Naive B cell (primary cell): ENCODE results near the gene RPS2. TPM values are rescaled to one million over a fixed set of nuclear protein-coding genes. Genes with fewer than 3 reads are reported as not detected.

Experiments used
- ATAC-seq, 2 donors: fragments of 150-1000 bp; cut with Tn5 transposase; 2 replicates each; pipeline ENCODE4 v1.10.0; 2021; ENCODE audit warnings: low read depth in 2 of 2, mild to moderate bottlenecking in 2 of 2, moderate library complexity in 2 of 2
- DNase-seq: peaks from one replicate; pipeline ENCODE4 v3.0.0; 2022
- H3K27ac Mint-ChIP-seq, 6 donors: one replicate each; pipeline ENCODE4 v1.8.0; 2020 to 2022; ENCODE audit warnings: mild to moderate bottlenecking in 6 of 6, mixed read lengths in 6 of 6, moderate library complexity in 5 of 6, inconsistent platforms in 2 of 6
- H3K27me3 Mint-ChIP-seq, 3 donors: one replicate each; pipeline ENCODE4 v1.8.0; 2021 to 2022; ENCODE audit warnings: mixed read lengths in 3 of 3, mild to moderate bottlenecking in 1 of 3
- H3K36me3 Mint-ChIP-seq, 2 donors: one replicate each; pipeline ENCODE4 v1.8.0; 2020 to 2022; ENCODE audit warnings: mixed read lengths in 2 of 2, inconsistent platforms in 1 of 2, mild to moderate bottlenecking in 1 of 2
- H3K4me1 Mint-ChIP-seq, 3 donors: one replicate each; pipeline ENCODE4 v1.8.0; 2020 to 2022; ENCODE audit warnings: mixed read lengths in 3 of 3, inconsistent platforms in 1 of 3, mild to moderate bottlenecking in 1 of 3, moderate library complexity in 1 of 3
- H3K4me3 Mint-ChIP-seq, 8 donors: one replicate each; pipeline ENCODE4 v1.8.0; 2020 to 2022; ENCODE audit warnings: mild to moderate bottlenecking in 8 of 8, mixed read lengths in 8 of 8, moderate library complexity in 8 of 8, inconsistent platforms in 2 of 8
- H3K9me3 Mint-ChIP-seq, 7 donors: one replicate each; pipeline ENCODE4 v1.8.0; 2020 to 2022; ENCODE audit warnings: mixed read lengths in 7 of 7, mild to moderate bottlenecking in 5 of 7, inconsistent platforms in 2 of 7, moderate library complexity in 1 of 7
- polyA plus RNA-seq, 6 donors: library from polyadenylated mRNA; unstranded; fragments of 300-500 nt; fragmentation: Illumina TruSeq; gene quantifications; one replicate each; pipeline ENCODE4 v1.2.3, GENCODE V29; 2021; ENCODE audit warnings: low read depth in 6 of 6

The RPS2 gene
- polyA plus RNA-seq, 6 donors from 2014 or later: 5,355 to 7,267 (median 6,090) TPM

DNA sequence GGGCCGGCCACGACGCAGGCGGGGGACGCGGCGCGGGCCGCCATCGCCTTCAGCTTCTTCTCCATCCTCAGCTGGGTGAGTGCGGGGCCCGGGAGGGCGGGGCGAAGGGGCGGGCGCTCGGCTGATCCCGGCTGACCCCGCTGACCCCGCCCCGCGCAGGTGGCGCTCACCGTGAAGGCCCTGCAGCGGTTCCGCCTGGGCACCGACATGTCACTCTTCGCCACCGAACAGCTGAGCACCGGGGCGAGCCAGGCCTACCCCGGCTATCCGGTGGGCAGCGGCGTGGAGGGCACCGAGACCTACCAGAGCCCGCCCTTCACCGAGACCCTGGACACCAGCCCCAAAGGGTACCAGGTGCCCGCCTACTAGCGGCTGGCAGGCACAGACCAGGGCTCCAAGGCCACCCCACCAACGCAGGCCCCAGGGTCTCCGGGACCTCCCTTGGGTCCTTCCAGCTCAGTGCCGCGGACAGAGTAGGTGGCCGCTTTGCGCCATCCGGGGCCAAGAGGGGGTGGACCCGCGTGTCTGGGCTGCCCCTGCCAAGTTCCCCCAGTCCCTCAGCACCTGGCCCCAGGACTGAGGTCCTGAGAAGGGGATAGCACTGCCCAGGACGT lies 28.2 kb upstream of the RPS2 start:
- H3K9me3 Mint-ChIP-seq: no peaks in the 10 kb centered on the region
- H3K4me1 Mint-ChIP-seq: peaks cover 19 to 31% (median 26%) of the 10 kb centered on the region in 3 donors
- H3K36me3 Mint-ChIP-seq: no peaks in the 10 kb centered on the region
- no peak for DNase-seq
- no peaks in the 10 kb centered on the region for H3K27me3 Mint-ChIP-seq
- ATAC-seq: no peak
- H3K27ac Mint-ChIP-seq: peak overlapping the region in 2 of 6 donors; percentile 17 to 60
- H3K4me3 Mint-ChIP-seq: no peak overlapping the region

DNA sequence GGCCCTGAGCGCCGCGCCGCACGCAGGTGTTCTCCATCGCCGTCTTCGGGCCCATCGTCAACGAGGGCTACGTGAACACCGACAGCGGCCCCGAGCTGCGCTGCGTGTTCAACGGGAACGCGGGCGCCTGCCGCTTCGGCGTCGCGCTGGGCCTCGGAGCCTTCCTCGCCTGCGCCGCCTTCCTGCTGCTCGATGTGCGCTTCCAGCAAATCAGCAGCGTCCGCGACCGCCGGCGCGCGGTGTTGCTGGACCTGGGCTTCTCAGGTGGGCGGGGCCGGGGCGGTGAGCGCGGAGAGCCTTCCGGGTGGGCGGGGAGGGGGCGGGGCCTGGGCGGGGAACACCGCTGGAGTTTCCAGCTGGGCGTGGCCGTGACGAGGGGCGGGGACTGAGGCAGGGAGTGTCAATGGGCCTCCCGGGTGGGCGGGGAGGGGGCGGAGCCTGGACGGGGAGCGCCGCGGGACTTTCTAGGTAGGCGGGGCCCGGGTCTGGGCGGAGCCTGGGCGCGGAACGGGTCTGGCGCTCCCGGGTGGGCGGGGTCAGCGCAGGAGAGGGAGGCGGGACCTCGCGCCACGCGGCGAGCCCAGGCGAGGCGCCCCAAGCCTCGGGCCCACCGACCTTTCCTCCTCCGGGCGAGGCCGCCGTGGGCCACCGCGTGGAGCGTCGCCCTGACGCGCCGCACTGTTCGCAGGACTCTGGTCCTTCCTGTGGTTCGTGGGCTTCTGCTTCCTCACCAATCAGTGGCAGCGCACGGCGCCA lies 27.5 kb upstream of the RPS2 start:
- peaks cover 23 to 31% (median 26%) of the 10 kb centered on the region in 3 donors for H3K4me1 Mint-ChIP-seq
- no peaks in the 10 kb centered on the region for H3K27me3 Mint-ChIP-seq
- H3K9me3 Mint-ChIP-seq: no peaks in the 10 kb centered on the region
- H3K36me3 Mint-ChIP-seq: no peaks in the 10 kb centered on the region
- ATAC-seq: peak; percentile 62 to 67
- peak overlapping the region; percentile 56 to 92 (median 84) for H3K4me3 Mint-ChIP-seq
- H3K27ac Mint-ChIP-seq: peak overlapping the region in 5 of 6 donors; percentile 41 to 98 (median 95)
- DNase-seq: peak; percentile 90

DNA sequence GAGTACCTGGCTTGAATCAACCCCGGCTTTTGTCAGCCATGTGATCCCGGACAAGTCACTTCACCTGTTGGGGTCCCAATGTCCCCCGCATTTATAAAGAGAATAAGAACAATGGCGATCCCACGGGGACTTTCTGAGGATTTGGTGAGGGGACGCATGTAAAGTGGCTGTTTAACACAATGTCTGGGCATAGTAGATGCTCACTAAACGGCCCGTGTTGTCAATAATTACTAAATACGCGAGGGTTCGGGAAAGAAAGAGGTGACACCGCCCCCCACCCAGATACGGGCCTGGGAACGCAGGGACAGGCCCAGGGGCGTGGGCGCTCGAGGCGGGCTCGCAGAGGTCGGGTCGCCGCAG lies 26.9 kb upstream of the RPS2 start:
- DNase-seq: peak; percentile 31
- peak overlapping the region; percentile 81 to 92 (median 85) for H3K4me3 Mint-ChIP-seq
- no peaks in the 10 kb centered on the region for H3K27me3 Mint-ChIP-seq
- no peak for ATAC-seq
- H3K36me3 Mint-ChIP-seq: no peaks in the 10 kb centered on the region
- H3K9me3 Mint-ChIP-seq: no peaks in the 10 kb centered on the region
- peaks cover 28 to 31% (median 30%) of the 10 kb centered on the region in 3 donors for H3K4me1 Mint-ChIP-seq
- H3K27ac Mint-ChIP-seq: peak overlapping the region; percentile 41 to 98 (median 96)

- ATAC-seq (peak; percentile 40 to 68), DNase-seq (peak; percentile 79)
- peak overlapping the region; percentile 81 to 92 (median 85) for H3K4me3 Mint-ChIP-seq
- H3K4me1 Mint-ChIP-seq: peaks cover 29 to 35% (median 31%) of the 10 kb centered on the region in 3 donors
- no peaks in the 10 kb centered on the region for H3K36me3 Mint-ChIP-seq
- peak overlapping the region; percentile 87 to 98 (median 96) for H3K27ac Mint-ChIP-seq
- H3K27me3 Mint-ChIP-seq: no peaks in the 10 kb centered on the region
- no peaks in the 10 kb centered on the region for H3K9me3 Mint-ChIP-seq
These were observed 26.5 kb upstream of the RPS2 start for GRCh38 chr16:1991135-1991551.

GRCh38 chr16:1990351-1991134 lies 25.9 kb upstream of the RPS2 start:
- ATAC-seq: peak; percentile 13 to 15
- H3K4me1 Mint-ChIP-seq: peaks cover 29 to 36% (median 31%) of the 10 kb centered on the region in 3 donors

DNA sequence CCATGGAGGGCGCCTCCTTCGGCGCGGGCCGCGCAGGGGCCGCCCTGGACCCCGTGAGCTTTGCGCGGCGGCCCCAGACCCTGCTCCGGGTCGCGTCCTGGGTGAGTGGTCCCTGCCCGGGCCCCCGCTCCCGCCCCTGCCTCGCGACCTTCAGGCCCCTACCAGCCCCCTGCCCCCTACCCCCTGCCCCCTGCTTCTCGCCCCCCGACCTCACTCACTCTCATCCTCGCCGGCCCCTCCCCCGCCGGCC lies 25.4 kb upstream of the RPS2 start:
- H3K9me3 Mint-ChIP-seq: no peaks in the 10 kb centered on the region

More at GRCh38 chr16:1990351-1991134, 25.9 kb upstream of the RPS2 start:
- DNase-seq: peak; percentile 62
- no peaks in the 10 kb centered on the region for H3K27me3 Mint-ChIP-seq
- no peaks in the 10 kb centered on the region for H3K9me3 Mint-ChIP-seq
- H3K4me3 Mint-ChIP-seq: peak overlapping the region; percentile 81 to 92 (median 85)
- H3K36me3 Mint-ChIP-seq: no peaks in the 10 kb centered on the region
- peak overlapping the region; percentile 87 to 98 (median 96) for H3K27ac Mint-ChIP-seq

DNA sequence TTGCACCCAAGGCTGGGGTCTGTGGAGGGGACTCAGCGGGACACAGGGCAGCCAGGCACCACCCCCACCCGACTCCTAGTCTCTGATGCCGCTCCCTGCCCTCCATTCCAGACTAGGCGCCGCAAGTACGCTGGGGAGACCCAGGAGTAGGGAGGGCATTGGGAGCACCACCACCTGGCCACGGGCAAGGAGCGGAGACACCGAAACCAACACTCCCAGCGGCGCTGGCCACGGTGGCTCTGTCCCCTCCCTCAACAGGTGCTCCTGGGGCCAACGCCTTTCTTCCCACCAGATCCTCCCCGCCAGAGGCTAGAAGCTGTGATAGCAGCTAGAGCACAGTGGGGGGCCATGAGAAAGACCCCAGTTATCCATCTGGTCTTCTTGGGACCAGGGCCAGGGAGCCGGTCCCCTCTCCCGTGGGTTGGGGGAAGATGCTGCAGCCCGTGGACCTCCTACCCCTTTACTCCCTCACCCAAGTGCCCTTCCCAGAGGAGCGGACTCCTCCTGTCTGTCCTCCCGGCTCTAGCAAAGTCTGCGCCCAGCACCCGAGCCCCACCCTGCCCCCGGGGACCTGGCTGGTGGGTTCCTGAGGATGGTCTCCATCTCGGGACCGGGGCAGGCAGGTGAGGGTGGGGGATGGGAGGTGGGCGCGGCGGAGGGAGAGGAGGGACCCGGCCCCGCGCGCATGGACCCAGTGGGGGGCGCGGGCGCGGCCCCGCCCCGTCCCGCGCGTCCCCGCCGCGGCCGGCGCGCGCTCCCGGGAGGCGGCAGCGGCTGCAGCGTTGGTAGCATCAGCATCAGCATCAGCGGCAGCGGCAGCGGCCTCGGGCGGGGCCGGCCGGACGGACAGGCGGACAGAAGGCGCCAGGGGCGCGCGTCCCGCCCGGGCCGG lies 24.8 kb upstream of the RPS2 start, which contains the start of gene SYNGR3:
Gene SYNGR3, plus strand, starts transcription at position 762 of the 892 bp plus-strand sequence. CDS start 133 bp downstream, outside the sequence.
- Mint-ChIP-seq H3K4me1 (peaks cover 33 to 42% (median 40%) of the 10 kb centered on the region in 3 donors), H3K9me3 (no peaks in the 10 kb centered on the region), H3K27ac (peak within 1 kb of the TSS; percentile 24 to 98 (median 96)), H3K4me3 (peak within 1 kb of the TSS; percentile 81 to 92 (median 85)), H3K36me3 (no peaks in the 10 kb centered on the region), H3K27me3 (no peaks in the 10 kb centered on the region)
- DNase-seq (no peak), ATAC-seq (no peak)

More for the DNA sequence above, 25.4 kb upstream of the RPS2 start:
- ATAC-seq (no peak), DNase-seq (no peak)
- Mint-ChIP-seq H3K4me3 (peak overlapping the region in 3 of 8 donors; percentile 33 to 82 (median 82)), H3K27me3 (no peaks in the 10 kb centered on the region), H3K27ac (peak overlapping the region in 2 of 6 donors; percentile 87 to 94), H3K36me3 (no peaks in the 10 kb centered on the region), H3K4me1 (peaks cover 29 to 36% (median 35%) of the 10 kb centered on the region in 3 donors)

- ATAC-seq (no peak), DNase-seq (no peak)
- Mint-ChIP-seq H3K27ac (peak overlapping the region in 2 of 6 donors; percentile 46 to 83), H3K27me3 (peaks cover 8 to 10% (median 10%) of the 10 kb centered on the region in 3 donors), H3K4me3 (peak overlapping the region in 3 of 8 donors; percentile 59 to 79 (median 60)), H3K9me3 (peaks cover 0 to 2% (median 0%) of the 10 kb centered on the region in 7 donors), H3K4me1 (peaks cover 31 to 39% (median 38%) of the 10 kb centered on the region in 3 donors), H3K36me3 (no peaks in the 10 kb centered on the region)
These were observed 22.6 kb upstream of the RPS2 start for GRCh38 chr16:1987198-1987597.

DNA sequence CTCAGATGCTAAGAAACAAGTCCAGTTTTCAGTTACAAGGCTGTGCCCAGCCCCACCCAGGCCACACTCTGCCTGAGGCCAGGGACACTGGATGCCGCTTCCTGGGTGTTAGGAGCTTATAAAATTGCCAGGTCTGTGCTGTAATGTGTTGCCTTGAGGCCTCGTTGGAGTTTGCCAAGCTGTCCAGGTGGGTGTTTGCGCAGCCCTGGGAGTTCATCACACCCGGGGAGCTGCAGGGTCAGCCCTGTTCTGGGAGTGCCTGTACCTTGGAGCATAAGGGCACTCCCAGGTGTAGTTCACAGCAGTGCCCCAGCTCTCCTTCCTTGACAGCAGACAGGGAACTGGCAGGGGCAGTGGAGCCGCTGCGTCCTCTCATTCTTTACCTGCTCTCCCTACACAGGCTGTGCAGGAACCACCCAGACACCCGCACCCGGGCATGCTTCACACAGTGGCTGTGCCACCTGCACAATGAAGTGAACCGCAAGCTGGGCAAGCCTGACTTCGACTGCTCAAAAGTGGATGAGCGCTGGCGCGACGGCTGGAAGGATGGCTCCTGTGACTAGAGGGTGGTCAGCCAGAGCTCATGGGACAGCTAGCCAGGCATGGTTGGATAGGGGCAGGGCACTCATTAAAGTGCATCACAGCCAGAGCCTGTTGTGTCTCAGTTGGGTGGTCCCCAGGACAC lies 21.0 kb upstream of the RPS2 start:
- H3K4me1 Mint-ChIP-seq: peaks cover 23 to 34% (median 31%) of the 10 kb centered on the region in 3 donors

GRCh38 chr16:1984347-1985225 lies 20.0 kb upstream of the RPS2 start:
- DNase-seq (no peak), ATAC-seq (peak; percentile 31 to 32)
- Mint-ChIP-seq H3K27me3 (peaks cover 12 to 31% (median 23%) of the 10 kb centered on the region in 3 donors), H3K36me3 (no peaks in the 10 kb centered on the region), H3K4me1 (peaks cover 23 to 32% (median 31%) of the 10 kb centered on the region in 3 donors), H3K27ac (peak overlapping the region in 3 of 6 donors; percentile 20 to 82 (median 70)), H3K9me3 (peaks cover 0 to 2% (median 0%) of the 10 kb centered on the region in 7 donors), H3K4me3 (peak overlapping the region; percentile 74 to 90 (median 82))

More for the DNA sequence above, 21.0 kb upstream of the RPS2 start:
- peaks cover 12 to 26% (median 23%) of the 10 kb centered on the region in 3 donors for H3K27me3 Mint-ChIP-seq
- no peaks in the 10 kb centered on the region for H3K36me3 Mint-ChIP-seq
- no peak overlapping the region for H3K27ac Mint-ChIP-seq
- ATAC-seq: no peak
- peak overlapping the region; percentile 74 to 90 (median 82) for H3K4me3 Mint-ChIP-seq
- no peak for DNase-seq
- peaks cover 0 to 2% (median 0%) of the 10 kb centered on the region in 7 donors for H3K9me3 Mint-ChIP-seq
